GM21723 (cell line): ENCODE results near the gene KDM2A.
"Not testable (repeated sequence)": the region's sequence is repeated elsewhere in the genome, so short reads cannot be mapped to it uniquely, and the experiment has no call there.

Experiments
- ATAC-seq: cut with Tn5 transposase; IDR thresholded peaks from one replicate; pipeline ENCODE4 v1.9.1; 2021; ENCODE audit warnings: mild to moderate bottlenecking, moderate library complexity; ENCODE audit not compliant: unreplicated experiment

KDM2A gene

GRCh38 chr11:67233584-67234190 lies 114.6 kb downstream of the KDM2A start:
- ATAC-seq: no peak

DNA sequence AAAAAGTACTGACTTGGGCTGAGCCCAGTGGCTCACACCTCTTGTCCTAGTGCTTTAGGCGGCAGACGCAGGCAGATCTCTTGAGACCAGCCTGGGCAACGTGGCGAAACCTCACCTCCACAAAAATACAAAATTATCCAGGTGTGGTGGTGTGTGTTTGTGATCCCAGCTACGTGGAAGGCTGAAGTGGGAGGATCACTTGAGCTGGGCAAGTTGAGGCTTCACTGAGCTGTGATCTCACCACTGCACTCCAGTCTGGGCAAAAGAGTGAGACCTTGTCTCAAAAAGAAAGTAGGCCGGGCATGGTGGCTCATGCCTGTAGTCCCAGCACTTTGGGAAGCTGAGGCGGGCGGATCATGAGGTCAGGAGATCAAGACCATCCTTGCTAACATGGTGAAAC lies 115.5 kb downstream of the KDM2A start:
- ATAC-seq: not testable (repeated sequence)

GRCh38 chr11:67237574-67237973 lies 118.5 kb downstream of the KDM2A start:
- no peak for ATAC-seq

DNA sequence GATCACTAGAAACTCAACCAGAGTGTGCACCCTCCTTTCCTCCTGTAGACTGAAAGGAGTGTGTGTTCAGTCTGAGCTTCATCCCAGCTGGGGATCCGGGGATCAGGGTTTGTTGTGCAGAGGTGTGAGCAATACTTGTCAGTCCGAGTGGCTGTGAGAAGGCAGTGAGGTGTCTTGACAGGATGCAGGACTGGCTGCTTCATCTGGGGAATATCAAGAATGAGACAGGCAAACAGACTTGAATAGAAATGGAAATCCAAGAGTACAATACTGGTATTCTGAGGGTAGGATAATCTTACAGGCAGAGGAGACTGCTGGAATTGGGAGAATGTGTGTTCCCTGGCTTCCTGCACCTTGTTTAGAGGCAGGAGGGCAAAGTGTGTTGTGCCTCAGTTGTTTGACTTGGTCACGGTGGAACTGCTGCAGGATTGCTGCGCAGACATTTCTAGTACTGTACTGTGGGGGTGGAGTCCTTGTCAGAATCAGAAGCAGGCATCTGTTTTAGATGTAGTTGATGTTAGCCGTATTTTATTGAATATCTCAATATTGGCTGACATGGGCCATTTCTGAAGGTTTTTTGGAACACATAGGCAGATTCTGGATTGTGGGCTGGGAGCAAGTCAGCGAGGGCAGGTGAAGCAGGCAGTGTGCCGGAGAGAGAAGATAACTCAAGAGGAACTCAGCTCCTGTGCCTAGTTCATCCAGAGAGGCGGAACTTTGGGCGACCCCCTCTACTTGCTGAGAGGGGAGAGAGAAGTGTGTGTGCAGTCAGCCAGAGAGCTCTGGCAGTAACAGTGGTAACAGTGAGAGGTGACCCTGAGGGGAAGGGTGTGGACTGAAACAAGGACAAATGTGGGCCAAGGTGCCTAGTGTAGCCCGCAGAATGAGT lies 120.1 kb downstream of the KDM2A start:
- ATAC-seq: no peak

DNA sequence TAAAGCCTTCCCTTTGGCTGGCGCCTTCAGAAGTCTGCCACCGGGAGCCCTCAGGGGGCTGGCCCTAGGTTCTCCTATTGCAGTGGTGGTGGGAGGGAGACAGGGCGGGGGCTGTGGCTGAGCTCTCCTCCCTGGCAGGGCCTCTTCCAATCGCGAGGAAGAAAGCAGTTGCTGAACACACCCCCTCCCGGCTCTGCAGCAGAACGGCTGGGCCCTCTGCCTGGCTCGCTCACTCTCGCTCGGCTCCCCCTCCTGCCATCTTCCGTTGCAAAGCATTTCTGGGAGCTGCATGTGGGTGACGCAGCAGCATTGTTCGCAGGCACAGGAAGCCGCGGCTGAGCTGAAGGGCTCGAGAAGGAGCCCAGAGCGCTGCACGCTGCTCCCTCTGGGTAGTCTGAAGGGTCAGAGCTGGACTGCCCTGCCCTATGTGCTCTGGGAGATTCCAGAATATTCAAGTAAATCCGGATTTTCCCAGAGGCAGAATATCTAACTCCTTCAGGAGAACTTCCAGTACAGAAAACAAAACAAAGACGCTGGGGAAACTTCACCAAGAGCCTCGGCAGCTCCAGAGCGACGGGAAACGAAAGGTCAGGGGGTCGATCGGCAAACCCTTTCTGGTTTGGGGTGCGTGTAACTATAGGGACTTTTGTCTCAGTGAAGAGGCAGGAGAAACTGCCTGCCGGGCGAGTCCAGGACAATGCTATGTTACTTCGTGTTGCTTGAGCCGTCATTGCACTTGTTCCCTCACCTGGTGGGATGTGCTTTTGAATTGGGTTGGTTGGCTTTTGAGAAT lies 120.9 kb downstream of the KDM2A start:
- peak; percentile 88 for ATAC-seq

GRCh38 chr11:67240576-67241389 lies 121.7 kb downstream of the KDM2A start:
- no peak for ATAC-seq

- no peak for ATAC-seq
Measured at GRCh38 chr11:67242548-67242947, 123.5 kb downstream of the KDM2A start.

GRCh38 chr11:67243051-67243450 lies 124.0 kb downstream of the KDM2A start:
- no peak for ATAC-seq

- ATAC-seq: no peak
Measured at GRCh38 chr11:67245046-67245445, 126.0 kb downstream of the KDM2A start.

GRCh38 chr11:67247946-67248550 lies 129.0 kb downstream of the KDM2A start:
- no peak for ATAC-seq

GRCh38 chr11:67248653-67249052 lies 129.6 kb downstream of the KDM2A start:
- no peak for ATAC-seq

GRCh38 chr11:67250059-67251043 lies 131.3 kb downstream of the KDM2A start:
- no peak for ATAC-seq

- no peak for ATAC-seq
Measured at GRCh38 chr11:67251841-67252240, 132.8 kb downstream of the KDM2A start.

GRCh38 chr11:67252831-67253239 lies 133.8 kb downstream of the KDM2A start:
- no peak for ATAC-seq

- no peak for ATAC-seq
Measured at GRCh38 chr11:67253872-67254624, 135.0 kb downstream of the KDM2A start.

GRCh38 chr11:67254798-67255197 lies 135.7 kb downstream of the KDM2A start:
- no peak for ATAC-seq

GRCh38 chr11:67255353-67255752 lies 136.3 kb downstream of the KDM2A start:
- no peak for ATAC-seq

DNA sequence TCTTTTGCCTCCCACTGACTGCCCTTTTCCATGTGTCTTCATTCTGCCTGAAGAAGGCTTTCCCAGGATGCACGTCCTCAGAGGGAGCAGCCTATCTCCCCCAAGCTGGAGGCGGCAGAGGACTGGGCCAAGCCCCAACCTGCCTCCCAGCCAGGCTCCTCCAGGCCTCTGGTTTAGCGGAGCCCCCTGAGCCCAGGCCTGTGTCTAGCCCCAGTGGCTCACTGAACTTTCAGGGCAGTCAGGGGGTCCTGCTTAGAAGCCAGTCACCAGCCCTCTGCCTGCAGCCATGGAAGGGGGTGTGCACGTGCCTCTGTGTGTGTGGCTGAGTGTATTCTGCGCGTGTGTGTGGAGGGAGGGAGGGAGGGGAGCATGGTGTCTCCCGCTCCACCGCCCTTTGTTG lies 136.8 kb downstream of the KDM2A start:
- no peak for ATAC-seq
